H1 (cell line): ENCODE data around the gene CHST13. TPM values are rescaled to one million over a fixed set of nuclear protein-coding genes. Genes with fewer than 3 reads are reported as not detected.

Source experiments
- ATF3 ChIP-seq: IDR thresholded peaks from 2 replicates; pipeline ENCODE4 v1.6.1; 2011; ENCODE audit warnings: low read depth, mild to moderate bottlenecking, low read length; ENCODE audit not compliant: insufficient read depth
- CHD2 ChIP-seq: IDR thresholded peaks from 2 replicates; pipeline ENCODE4 v1.6.1; 2012; ENCODE audit warnings: low read length, improper control_type of control experiment
- CHD7 ChIP-seq: fragments of 300-600 bp; sonication (generic); IDR thresholded peaks from 2 replicates; pipeline ENCODE4 v1.7.1; 2012; ENCODE audit warnings: low read length, moderate library complexity, mild to moderate bottlenecking, inconsistent platforms; ENCODE audit not compliant: insufficient replicate concordance
- CTBP2 ChIP-seq: IDR thresholded peaks from 2 replicates; pipeline ENCODE4 v1.7.0; 2011; ENCODE audit warnings: borderline replicate concordance, mild to moderate bottlenecking, moderate library complexity, mixed read lengths, low read length; ENCODE audit not compliant: insufficient read depth, insufficient read length
- EZH2 ChIP-seq: fragments of 200-600 bp; sonication (generic); IDR thresholded peaks from 2 replicates; pipeline ENCODE4 v1.7.1; 2012; ENCODE audit warnings: low read depth, mild to moderate bottlenecking, moderate library complexity, low read length, inconsistent platforms; ENCODE audit not compliant: severe bottlenecking
- NANOG ChIP-seq: IDR thresholded peaks from 2 replicates; pipeline ENCODE4 v1.6.1; 2011; ENCODE audit warnings: low read length, low read depth, mild to moderate bottlenecking, inconsistent platforms; ENCODE audit not compliant: insufficient read depth, poor library complexity, severe bottlenecking
- SP4 ChIP-seq: IDR thresholded peaks from 2 replicates; pipeline ENCODE4 v1.6.1; 2012; ENCODE audit warnings: low read length, inconsistent platforms
- SRF ChIP-seq: IDR thresholded peaks from 2 replicates; pipeline ENCODE4 v1.6.1; 2011; ENCODE audit warnings: mild to moderate bottlenecking, low read depth, low read length, moderate library complexity
- TEAD4 ChIP-seq: IDR thresholded peaks from 2 replicates; pipeline ENCODE4 v1.6.1; 2012; ENCODE audit warnings: low read depth, low read length, inconsistent platforms, mixed read lengths
- YY1 ChIP-seq: IDR thresholded peaks from 2 replicates; pipeline ENCODE4 v1.6.1; 2011; ENCODE audit warnings: low read depth, mild to moderate bottlenecking, low read length
- polyA plus RNA-seq, 7 experiments: library from polyadenylated mRNA; depleted of rRNA in 3 of 7; stranded (reverse) in 5 of 7; unstranded in 2 of 7; fragments of >200 nt in 5 of 7; fragments of 200-250 nt in 2 of 7; gene quantifications; 1 replicate in 5 of 7; 2 replicates in 1 of 7; 4 replicates in 1 of 7; pipeline versions ENCODE4 v1.2.1 to v1.2.3, GENCODE V29; 2011 to 2013; ENCODE audit warnings: missing spikeins in 2 of 7, mixed read lengths in 2 of 7
- total RNA-seq: library from RNA; stranded (reverse); fragmentation: NEBNext Ultra II Directional; extraction: Animal tissue kit (Norgen Biotek cat#: 25700); gene quantifications from 2 replicates; pipeline ENCODE4 v1.2.1, GENCODE V29; 2021

The CHST13 gene
- total and polyA plus RNA-seq, 2 of the 8 experiments (the other 6 are each of a cell fraction or from before 2014, with no cell fraction given), result 5.4 to 11.7 TPM

- TF ChIP-seq CHD7 (no peak), ATF3 (no peak), NANOG (no peak), TEAD4 (no peak), CTBP2 (no peak), YY1 (no peak), CHD2 (no peak), SRF (no peak), EZH2 (no peak), SP4 (no peak)
These were observed 11.7 kb downstream of the CHST13 start (continued) for GRCh38 chr3:126535636-126536035.
